Psoas muscle (tissue), 8 donors: ENCODE data around the gene C20orf202. TPM values are rescaled to one million over a fixed set of nuclear protein-coding genes. Genes with fewer than 3 reads are reported as not detected.

ENCODE experiments used
- ATAC-seq, 4 donors: fragments of 200-7000 bp; cut with Tn5 transposase; one replicate each; pipeline ENCODE4 v1.9.1; 2020; ENCODE audit warnings: moderate library complexity in 3 of 4, mild to moderate bottlenecking in 2 of 4
- DNase-seq, 2 donors: peaks; one replicate each; pipeline ENCODE4 v3.0.0-alpha.2; 2020
- H3K27ac ChIP-seq: fragments of 200-600 bp; one replicate; pipeline ENCODE4 v1.8.0; 2022
- H3K27me3 ChIP-seq, 3 donors: fragments of 200-600 bp in 1 of 3; one replicate each; pipeline versions ENCODE4 v1.6.1 to v1.8.0; 2013 to 2022; ENCODE audit warnings: low read length in 2 of 3, mild to moderate bottlenecking in 2 of 3, moderate library complexity in 1 of 3; ENCODE audit not compliant: insufficient read depth in 3 of 3
- H3K36me3 ChIP-seq, 2 donors: fragments of 200-600 bp in 1 of 2; one replicate each; pipeline versions ENCODE4 v1.6.1 to v1.8.0; 2013 to 2022; ENCODE audit warnings: low read depth in 1 of 2, mild to moderate bottlenecking in 1 of 2, moderate library complexity in 1 of 2; ENCODE audit not compliant: insufficient read depth in 1 of 2
- H3K4me1 ChIP-seq: fragments of 200-600 bp; one replicate; pipeline ENCODE4 v1.8.0; 2022
- H3K4me3 ChIP-seq: fragments of 200-600 bp; one replicate; pipeline ENCODE4 v1.8.0; 2022; ENCODE audit warnings: mild to moderate bottlenecking
- H3K9me3 ChIP-seq: fragments of 200-600 bp; one replicate; pipeline ENCODE4 v1.8.0; 2022
- WGBS, 3 donors: extraction: QIAGEN DNeasy Blood & Tissue Kit; methylation state at CpG; one replicate each; pipeline versions ENCODE4 v1.1.6 to v1.1.7; 2013; 5-methylcytosine and 5-hydroxymethylcytosine counted together
- intact Hi-C, 2 donors: fragments of 100-400 bp; cut with DNase I; formaldehyde crosslinking; loops; one replicate each; pipeline versions ENCODE4 v1.11.0 to v1.14.2; 2022
- polyA plus RNA-seq, 3 donors: library from polyadenylated mRNA; stranded (reverse); fragments of 200-250 nt; gene quantifications; one replicate each; pipeline ENCODE4 v1.2.3, GENCODE V29; 2013
- total RNA-seq, 4 donors: library from RNA; stranded (reverse); fragmentation: NEBNext Ultra II Directional in 2 of 4; extraction: Animal tissue kit (Norgen Biotek cat#: 25700) in 2 of 4; gene quantifications; one replicate each; pipeline versions ENCODE4 v1.2.1 to v1.2.4, GENCODE V29; 2021 to 2023
- TF ChIP-seq, protein P1 (sequence below): fragments of 200-600 bp; IDR thresholded peaks from one replicate; pipeline ENCODE4 v1.8.0; 2022; ENCODE audit warnings: antibody characterized with exemption
- donor health status: healthy with polysubstance abuse.
- donor health status: DM: no; HTN: no; CAD: no; lungs with moderate emphysema.
- donor health status: Bipolar disorder and iron deficiency.
- donor health status: healthy.
- donor health status: DM: yes; HTN: yes; CAD: no.
- donor health status: DM: no; HTN: no; CAD: no.
- donor health status: DM: no; HTN: no; CAD: no.
- donor health status: DM: yes; HTN: yes; CAD: no.

C20orf202 gene
- total and polyA plus RNA-seq, 7 donors = 0.05 to 0.32 (median 0.12) TPM; not detected in 1

DNA sequence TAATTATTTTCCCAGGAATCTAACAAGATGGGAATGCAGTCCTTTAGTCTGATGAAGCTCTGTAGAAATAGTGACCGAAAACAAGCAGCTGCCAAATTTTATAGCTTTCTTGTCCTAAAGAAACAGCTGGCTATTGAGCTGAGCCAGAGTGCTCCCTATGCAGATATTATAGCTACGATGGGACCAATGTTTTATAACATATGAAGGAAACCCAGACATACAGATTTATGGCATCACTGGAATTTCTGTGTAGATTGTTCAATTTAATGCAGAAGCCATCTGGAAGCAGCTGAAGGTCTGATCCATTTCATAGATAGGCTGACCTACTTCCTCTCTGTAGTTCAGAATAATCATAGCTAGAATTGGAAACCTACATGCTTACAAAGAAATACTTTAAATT is 51.0 kb downstream of the C20orf202 start:
- Histone ChIP-seq H3K27me3 (peaks cover 0 to 7% (median 0%) of the 10 kb centered on the region in 3 donors), H3K36me3 (no peaks in the 10 kb centered on the region), H3K4me3 (no peak overlapping the region), H3K4me1 (no peaks in the 10 kb centered on the region), H3K27ac (no peak overlapping the region), H3K9me3 (no peaks in the 10 kb centered on the region)
- ATAC-seq (no peak), DNase-seq (no peak)
- WGBS, 3 donors = 26 to 48% (median 43%) methylated on average over 2 of the region's 2 CpGs
- TF ChIP-seq, protein P1, sequence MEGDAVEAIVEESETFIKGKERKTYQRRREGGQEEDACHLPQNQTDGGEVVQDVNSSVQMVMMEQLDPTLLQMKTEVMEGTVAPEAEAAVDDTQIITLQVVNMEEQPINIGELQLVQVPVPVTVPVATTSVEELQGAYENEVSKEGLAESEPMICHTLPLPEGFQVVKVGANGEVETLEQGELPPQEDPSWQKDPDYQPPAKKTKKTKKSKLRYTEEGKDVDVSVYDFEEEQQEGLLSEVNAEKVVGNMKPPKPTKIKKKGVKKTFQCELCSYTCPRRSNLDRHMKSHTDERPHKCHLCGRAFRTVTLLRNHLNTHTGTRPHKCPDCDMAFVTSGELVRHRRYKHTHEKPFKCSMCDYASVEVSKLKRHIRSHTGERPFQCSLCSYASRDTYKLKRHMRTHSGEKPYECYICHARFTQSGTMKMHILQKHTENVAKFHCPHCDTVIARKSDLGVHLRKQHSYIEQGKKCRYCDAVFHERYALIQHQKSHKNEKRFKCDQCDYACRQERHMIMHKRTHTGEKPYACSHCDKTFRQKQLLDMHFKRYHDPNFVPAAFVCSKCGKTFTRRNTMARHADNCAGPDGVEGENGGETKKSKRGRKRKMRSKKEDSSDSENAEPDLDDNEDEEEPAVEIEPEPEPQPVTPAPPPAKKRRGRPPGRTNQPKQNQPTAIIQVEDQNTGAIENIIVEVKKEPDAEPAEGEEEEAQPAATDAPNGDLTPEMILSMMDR = no peak
- intact Hi-C loops = no loop called here

DNA sequence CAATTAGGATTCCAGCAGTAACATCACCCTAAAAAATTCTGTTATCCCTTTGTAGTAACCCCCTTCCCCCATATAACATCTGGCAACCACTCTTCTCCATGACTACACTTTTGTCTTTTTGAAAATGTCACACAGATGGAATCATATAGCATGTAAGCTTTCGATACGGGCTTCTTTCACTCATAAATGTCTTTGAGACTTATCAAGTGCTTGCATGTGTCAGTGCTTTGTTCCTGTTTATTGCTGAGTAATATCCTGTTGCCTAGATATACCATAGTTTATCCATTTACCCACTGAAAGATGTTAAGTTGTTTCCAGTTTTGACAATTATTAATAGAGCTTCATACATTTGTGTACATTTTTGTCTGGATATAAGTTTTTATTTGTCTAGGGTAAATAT is 52.4 kb downstream of the C20orf202 start:
- Histone ChIP-seq H3K36me3 (no peaks in the 10 kb centered on the region), H3K9me3 (no peaks in the 10 kb centered on the region), H3K27ac (no peak overlapping the region), H3K4me3 (no peak overlapping the region), H3K27me3 (peaks cover 0 to 7% (median 0%) of the 10 kb centered on the region in 3 donors), H3K4me1 (no peaks in the 10 kb centered on the region)
- TF ChIP-seq, protein P1 = no peak
- no peak for DNase-seq
- WGBS, 3 donors = 58 to 67% (median 59%) methylated on average over 2 of the region's 2 CpGs
- ATAC-seq = no peak
- intact Hi-C loops = no loop called here

Other genes starting within 250 kb of the C20orf202 start
- under 1 TPM in 1 of 4 donors, not detected in 3; 0.13 TPM for gene RSPO4, start 201.1 kb upstream of the C20orf202 start, total RNA-seq
- under 1 TPM in 2 of 3 donors, not detected in 1; 0.01 to 0.03 TPM for gene RSPO4, start 201.1 kb upstream of the C20orf202 start, polyA plus RNA-seq
- 100 to 1,000 TPM; 137 to 159 (median 144) TPM for gene PSMF1, start 84.9 kb upstream of the C20orf202 start, total RNA-seq
- gene PSMF1, start 84.9 kb upstream of the C20orf202 start, polyA plus RNA-seq = 100 to 1,000 TPM in 1 of 3 donors, 10 to 100 TPM in 2; 81.0 to 129 (median 89.8) TPM
- gene TMEM74B, start 18.5 kb upstream of the C20orf202 start, total RNA-seq = 1 to 10 TPM in 1 of 4 donors, under 1 TPM in 3; 0.22 to 2.1 (median 0.57) TPM
- gene TMEM74B, start 18.5 kb upstream of the C20orf202 start, polyA plus RNA-seq = 1 to 10 TPM in 1 of 3 donors, under 1 TPM in 2; 0.53 to 1.1 (median 0.67) TPM
- gene RAD21L1, start 22.6 kb downstream of the C20orf202 start, total RNA-seq = not detected
- not detected for gene RAD21L1, start 22.6 kb downstream of the C20orf202 start, polyA plus RNA-seq
- 1 to 10 TPM; 2.7 to 9.3 (median 5.2) TPM for gene SNPH, start 62.8 kb downstream of the C20orf202 start, total RNA-seq
- 1 to 10 TPM; 1.0 to 4.8 (median 2.2) TPM for gene SNPH, start 62.8 kb downstream of the C20orf202 start, polyA plus RNA-seq
- gene SDCBP2, start 125.7 kb downstream of the C20orf202 start, total RNA-seq = 1 to 10 TPM; 1.6 to 3.2 (median 1.9) TPM
- 10 to 100 TPM in 1 of 3 donors, 1 to 10 TPM in 2; 1.9 to 10.5 (median 2.2) TPM for gene SDCBP2, start 125.7 kb downstream of the C20orf202 start, polyA plus RNA-seq
- gene FKBP1A, start 189.6 kb downstream of the C20orf202 start, total RNA-seq = 100 to 1,000 TPM in 2 of 4 donors, 10 to 100 TPM in 2; 78.4 to 166 (median 98.2) TPM
- 100 to 1,000 TPM in 2 of 3 donors, 10 to 100 TPM in 1; 86.8 to 503 (median 141) TPM for gene FKBP1A, start 189.6 kb downstream of the C20orf202 start, polyA plus RNA-seq